B cell (primary cell): ENCODE measurements around the gene FANCC. TPM values are rescaled to one million over a fixed set of nuclear protein-coding genes. Genes with fewer than 3 reads are reported as not detected.

Experiments
- ATAC-seq: fragments of 200-7000 bp; cut with Tn5 transposase; one replicate; pipeline ENCODE4 v1.10.0; 2021; ENCODE audit warnings: low read depth, mild to moderate bottlenecking, moderate number of reproducible peaks, moderate library complexity
- CTCF ChIA-PET: fragments of 350-600 bp; sonication (Branson Sonifier 250); formaldehyde crosslinking; loops from one replicate; lab custom pipeline; 2021; ENCODE audit warnings: antibody characterized with exemption, inconsistent platforms; lab: Charles Lee
- POLR2A ChIA-PET: fragments of 350-600 bp; sonication (Branson Sonifier 250); formaldehyde crosslinking; loops from one replicate; lab custom pipeline; 2021; ENCODE audit warnings: antibody characterized with exemption; lab: Charles Lee
- DNase-seq: peaks from one replicate; pipeline ENCODE4 v3.0.0; 2013
- H2AFZ ChIP-seq: 2 replicates; pipeline ENCODE4 v1.6.1; 2012; ENCODE audit warnings: mild to moderate bottlenecking, low read depth, low read length; ENCODE audit not compliant: insufficient read depth, poor library complexity, severe bottlenecking
- H3K27ac ChIP-seq, 2 donors: 1 replicate in 1 of 2; 2 replicates in 1 of 2; pipeline ENCODE4 v1.5.1; 2012 to 2013; ENCODE audit warnings: low read length in 2 of 2, mild to moderate bottlenecking in 2 of 2, moderate library complexity in 1 of 2
- H3K27me3 ChIP-seq, 4 experiments: fragments of 200-600 bp in 1 of 4; sonication (generic) in 1 of 4; replicated peaks in 1 of 4; 1 replicate in 2 of 4; 2 replicates in 2 of 4; pipeline versions ENCODE4 v1.6.1 to v1.7.0; 2013 to 2016; ENCODE audit warnings: low read length in 3 of 4, mild to moderate bottlenecking in 2 of 4, mixed read lengths in 1 of 4, moderate library complexity in 1 of 4; ENCODE audit not compliant: insufficient read depth in 4 of 4, control insufficient read depth in 3 of 4; ENCODE audit errors: control extremely low read depth in 1 of 4
- H3K36me3 ChIP-seq, 2 experiments: replicated peaks in 1 of 2; 1 replicate in 1 of 2; 2 replicates in 1 of 2; pipeline versions ENCODE4 v1.6.1 to v1.7.1; 2013; ENCODE audit warnings: low read length in 1 of 2; ENCODE audit not compliant: insufficient read depth in 2 of 2, control insufficient read depth in 1 of 2; ENCODE audit errors: control extremely low read depth in 1 of 2, extremely low read depth in 1 of 2
- H3K4me1 ChIP-seq, 2 donors: fragments of 200-600 bp in 1 of 2; sonication (generic) in 1 of 2; 1 replicate in 1 of 2; 2 replicates in 1 of 2; pipeline versions ENCODE4 v1.5.1 to v1.6.1; 2013 to 2017; ENCODE audit warnings: low read length in 2 of 2; ENCODE audit not compliant: control insufficient read depth in 2 of 2, insufficient read depth in 2 of 2
- H3K4me2 ChIP-seq: replicated peaks from 2 replicates; pipeline ENCODE3; 2012; ENCODE audit warnings: mild to moderate bottlenecking, low read depth, low read length; ENCODE audit not compliant: poor library complexity, severe bottlenecking
- H3K4me3 ChIP-seq, 5 experiments: fragments of 200-600 bp in 1 of 5; sonication (generic) in 1 of 5; 1 replicate in 3 of 5; 2 replicates in 2 of 5; pipeline versions ENCODE4 v1.5.1 to v1.7.0; 2011 to 2016; ENCODE audit warnings: low read length in 4 of 5, mild to moderate bottlenecking in 4 of 5, low read depth in 2 of 5, control low read depth in 1 of 5, moderate library complexity in 1 of 5; ENCODE audit not compliant: insufficient read depth in 1 of 5; ENCODE audit errors: control extremely low read depth in 1 of 5, extremely low read depth in 1 of 5
- H3K79me2 ChIP-seq: fragments of 200-600 bp; sonication (generic); one replicate; pipeline ENCODE4 v1.6.0; 2016; ENCODE audit warnings: low read length; ENCODE audit not compliant: control insufficient read depth, insufficient read depth
- H3K9ac ChIP-seq: fragments of 200-600 bp; sonication (generic); 2 replicates; pipeline ENCODE4 v1.6.1; 2017; ENCODE audit warnings: mild to moderate bottlenecking, low read length, moderate library complexity
- H3K9me3 ChIP-seq, 3 donors: one replicate each; pipeline versions ENCODE4 v1.6.1 to v1.7.1; 2013; ENCODE audit warnings: low read length in 2 of 3; ENCODE audit not compliant: control insufficient read depth in 2 of 3, insufficient read depth in 1 of 3; ENCODE audit errors: control extremely low read depth in 1 of 3
- H4K20me1 ChIP-seq: 2 replicates; pipeline ENCODE4 v1.6.0; 2012; ENCODE audit warnings: mild to moderate bottlenecking, low read length; ENCODE audit not compliant: insufficient read depth, control insufficient read depth, poor library complexity, severe bottlenecking
- H3K27ac Mint-ChIP-seq: one replicate; pipeline ENCODE4 v1.8.0; 2021; ENCODE audit warnings: mixed read lengths
- H3K27me3 Mint-ChIP-seq: one replicate; pipeline ENCODE4 v1.8.0; 2021; ENCODE audit warnings: mixed read lengths
- H3K4me1 Mint-ChIP-seq: one replicate; pipeline ENCODE4 v1.8.0; 2021; ENCODE audit warnings: mixed read lengths
- H3K4me3 Mint-ChIP-seq: one replicate; pipeline ENCODE4 v1.8.0; 2021; ENCODE audit warnings: mixed read lengths
- H3K9me3 Mint-ChIP-seq: one replicate; pipeline ENCODE4 v1.8.0; 2022; ENCODE audit warnings: mixed read lengths; ENCODE audit not compliant: insufficient read depth
- CTCF ChIP-seq: fragments of 200-600 bp; IDR thresholded peaks from one replicate; pipeline ENCODE4 v1.8.0; 2022; ENCODE audit warnings: antibody characterized with exemption, mild to moderate bottlenecking
- EZH2 ChIP-seq: IDR thresholded peaks from 2 replicates; pipeline ENCODE4 v1.6.1; 2012; ENCODE audit warnings: borderline replicate concordance, low read depth, mild to moderate bottlenecking, moderate library complexity, low read length; ENCODE audit not compliant: insufficient read depth, poor library complexity, severe bottlenecking
- WGBS: methylation state at CpG from one replicate; pipeline ENCODE4 v1.1.5; 2013; ENCODE audit warnings: missing lambda C conversion rate; ENCODE audit not compliant: insufficient coverage; 5-methylcytosine and 5-hydroxymethylcytosine counted together
- intact Hi-C: fragments of 100-400 bp; cut with micrococcal nuclease; formaldehyde crosslinking; loops from one replicate; pipeline ENCODE4 v1.10.0; 2022
- polyA plus RNA-seq: library from polyadenylated mRNA; depleted of rRNA; stranded (reverse); fragments of >200 nt; gene quantifications from 2 replicates; pipeline ENCODE4 v1.2.3, GENCODE V29; 2012
- total RNA-seq, 2 donors: library from RNA; stranded (reverse); fragments of 120-200 nt in 1 of 2; gene quantifications; 1 replicate in 1 of 2; 2 replicates in 1 of 2; pipeline versions ENCODE4 v1.2.3 to v1.2.4, GENCODE V29; 2013 to 2022

The FANCC gene
- total and polyA plus RNA-seq, 2 donors (not counting 1 experiment from before 2014, with no cell fraction given), result 1.8 to 11.1 TPM

GRCh38 chr9:95061916-95062595 lies 255.5 kb downstream of the FANCC start:
- no peaks in the 10 kb centered on the region for H3K4me1 Mint-ChIP-seq
- no peak for ATAC-seq
- DNase-seq, result no peak
- no peaks in the 10 kb centered on the region for H3K9me3 ChIP-seq
- no peak overlapping the region for H3K27ac ChIP-seq
- H3K9ac ChIP-seq, result no peak overlapping the region
- TF ChIP-seq EZH2 (no peak), CTCF (no peak)
- 73% methylated on average over 8 of the region's 13 CpGs for WGBS
- H3K36me3 ChIP-seq, result no peaks in the 10 kb centered on the region
- no peaks in the 10 kb centered on the region for H3K27me3 ChIP-seq
- POLR2A ChIA-PET, result no interaction called here
- no peak overlapping the region for H3K27ac Mint-ChIP-seq
- CTCF ChIA-PET, result interaction anchor here (1.0 kb wide), 1 partner anchor 60 kb away, joined by 4 read pairs; no protein-coding TSS in a partner anchor
- intact Hi-C loops, result no loop called here
- no peaks in the 10 kb centered on the region for H4K20me1 ChIP-seq
- no peak overlapping the region for H3K4me2 ChIP-seq
- no peaks in the 10 kb centered on the region for H3K79me2 ChIP-seq
- H3K4me3 ChIP-seq, result no peak overlapping the region
- H3K27me3 Mint-ChIP-seq, result no peaks in the 10 kb centered on the region
- H3K4me3 Mint-ChIP-seq, result no peak overlapping the region
- H3K4me1 ChIP-seq, result no peaks in the 10 kb centered on the region
- no peak overlapping the region for H2AFZ ChIP-seq
- H3K9me3 Mint-ChIP-seq, result no peaks in the 10 kb centered on the region

- Mint-ChIP-seq H3K4me3 (no peak overlapping the region), H3K9me3 (no peaks in the 10 kb centered on the region), H3K4me1 (no peaks in the 10 kb centered on the region), H3K27ac (no peak overlapping the region), H3K27me3 (no peaks in the 10 kb centered on the region)
- POLR2A ChIA-PET, result no interaction called here
- no peaks in the 10 kb centered on the region for H3K9me3 ChIP-seq
- DNase-seq (no peak), ATAC-seq (no peak)
- H2AFZ ChIP-seq, result no peak overlapping the region
- no peaks in the 10 kb centered on the region for H3K79me2 ChIP-seq
- no peaks in the 10 kb centered on the region for H4K20me1 ChIP-seq
- no peaks in the 10 kb centered on the region for H3K4me1 ChIP-seq
- CTCF ChIA-PET, result no interaction called here
- H3K4me3 ChIP-seq, result no peak overlapping the region
- intact Hi-C loops, result no loop called here
- H3K4me2 ChIP-seq, result no peak overlapping the region
- no peaks in the 10 kb centered on the region for H3K27me3 ChIP-seq
- TF ChIP-seq EZH2, result no peak
- no peak for TF ChIP-seq CTCF
- no peak overlapping the region for H3K9ac ChIP-seq
- no peak overlapping the region for H3K27ac ChIP-seq
- WGBS, result 86% methylated on average over 1 of the region's 2 CpGs
- H3K36me3 ChIP-seq, result no peaks in the 10 kb centered on the region
These were observed 256.6 kb downstream of the FANCC start for GRCh38 chr9:95060916-95061315.
